GM12891 (cell line): ENCODE measurements around the gene MTG2.

Experiments
- PAX5 ChIP-seq: IDR thresholded peaks from 2 replicates; pipeline ENCODE4 v1.6.1; 2011; ENCODE audit warnings: low read length, moderate library complexity, mild to moderate bottlenecking; ENCODE audit not compliant: insufficient read depth, severe bottlenecking
- POLR2A ChIP-seq: IDR thresholded peaks from 2 replicates; pipeline ENCODE4 v1.6.1; 2011; ENCODE audit warnings: low read depth, low read length, control low read depth
- POLR2AphosphoS5 ChIP-seq: IDR thresholded peaks from 2 replicates; pipeline ENCODE4 v1.6.1; 2011; ENCODE audit warnings: low read depth, low read length, control low read depth
- SPI1 ChIP-seq: IDR thresholded peaks from 2 replicates; pipeline ENCODE4 v1.6.1; 2011; ENCODE audit warnings: low read depth, low read length, control low read depth
- TAF1 ChIP-seq: IDR thresholded peaks from 2 replicates; pipeline ENCODE4 v1.6.1; 2011; ENCODE audit warnings: low read depth, low read length, control low read depth

DNA sequence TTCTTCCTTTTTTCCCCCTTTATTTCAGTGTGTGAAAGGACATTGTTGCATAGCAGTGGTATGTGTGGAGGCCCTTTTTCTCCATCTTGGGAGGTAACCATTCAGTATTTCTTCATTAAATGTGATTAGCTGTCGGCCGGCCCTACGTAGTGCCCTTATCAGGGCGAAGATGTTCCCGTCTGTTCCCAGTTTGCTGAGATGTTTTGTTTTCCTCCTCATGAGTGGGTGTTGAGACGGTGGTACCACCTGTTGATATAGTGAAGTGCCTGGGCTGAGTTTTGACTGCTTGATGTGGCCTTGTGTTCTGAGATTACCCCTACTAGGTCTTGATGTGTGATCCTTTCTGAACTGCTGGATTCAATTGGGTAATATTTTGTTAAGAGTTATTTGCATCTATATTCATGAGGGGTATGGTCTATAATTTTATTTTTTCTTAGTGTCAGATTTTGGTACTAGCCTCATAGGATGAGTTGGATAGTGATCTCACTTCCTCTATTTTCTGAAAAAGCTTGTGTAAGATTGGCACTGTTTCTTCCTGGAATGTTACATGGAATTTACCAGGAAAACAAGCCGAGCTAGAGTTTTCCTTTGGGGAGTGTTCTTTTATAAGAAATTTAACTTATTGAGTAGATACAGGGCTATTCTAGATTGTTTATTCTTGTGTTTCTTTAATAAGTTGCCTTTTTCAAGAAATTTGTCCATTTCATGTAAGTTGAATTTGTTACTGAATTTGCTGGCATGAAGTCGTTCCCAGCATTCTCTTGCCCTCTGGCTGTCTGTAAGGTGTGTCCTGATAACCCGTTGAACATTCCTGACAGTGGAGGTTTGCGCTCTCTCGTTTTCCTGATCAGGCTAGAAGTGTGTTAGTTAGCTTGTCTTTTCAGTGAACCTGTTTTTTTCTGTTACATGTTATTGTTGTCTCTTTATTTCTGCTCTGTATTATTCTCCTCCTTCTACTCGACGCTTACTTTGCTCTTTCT lies 4.3 kb downstream of the MTG2 start:
- TF ChIP-seq POLR2AphosphoS5 (no peak), POLR2A (no peak), PAX5 (no peak), TAF1 (no peak), SPI1 (peak; percentile 65)
